Islet of Langerhans (tissue), 1 donor: ENCODE data around the gene ZBTB40.
A peak's percentile ranks its signal among the peaks of the same experiment; 100 is the strongest.

Source experiments
- FAIRE-seq: peaks from one replicate; lab custom pipeline; 2011; peaks lifted over from hg19 to GRCh38; lab: Jason Lieb, UNC

Gene ZBTB40

DNA sequence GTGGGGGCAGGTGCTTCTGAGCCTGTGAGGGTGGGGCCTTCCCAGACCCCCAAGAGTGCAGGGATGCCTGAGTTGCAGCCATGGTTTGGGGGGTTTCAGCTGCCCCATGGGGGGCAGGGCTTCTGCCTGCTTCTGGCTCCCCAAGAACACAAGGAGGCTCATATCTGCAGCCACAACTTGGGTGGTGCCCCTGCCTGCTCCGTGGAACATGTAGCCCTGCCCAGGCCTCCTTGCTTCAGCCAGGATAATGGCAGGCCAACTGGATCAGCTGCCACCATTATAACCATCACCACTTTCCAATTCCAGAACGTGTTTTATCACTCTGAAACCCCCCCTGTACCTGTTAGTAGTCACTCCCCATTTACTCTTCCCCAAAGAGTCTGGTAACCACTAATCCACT lies 14.0 kb downstream of the ZBTB40 start:
- FAIRE-seq = no peak

DNA sequence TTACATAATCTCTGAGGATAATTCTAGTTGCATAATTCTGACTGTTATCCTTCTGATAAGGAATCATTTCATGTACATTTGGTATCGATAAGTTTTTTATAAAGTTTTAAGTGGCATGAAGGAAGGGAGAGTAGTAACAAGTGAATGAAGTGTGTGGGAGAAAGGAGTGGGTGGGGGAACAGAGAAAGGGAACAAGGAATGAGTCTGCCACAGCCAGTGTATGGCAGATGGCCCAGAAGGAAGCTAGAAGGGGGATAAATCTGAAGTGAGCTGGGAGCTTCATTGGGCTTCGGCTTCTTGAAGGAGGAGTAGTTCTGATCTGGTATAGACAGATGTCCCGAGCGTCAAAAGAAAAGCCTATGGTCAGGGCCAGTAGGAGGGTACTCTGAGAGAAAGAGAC lies 18.6 kb downstream of the ZBTB40 start:
- FAIRE-seq = no peak

GRCh38 chr1:22471078-22471477 lies 19.4 kb downstream of the ZBTB40 start:
- no peak for FAIRE-seq

DNA sequence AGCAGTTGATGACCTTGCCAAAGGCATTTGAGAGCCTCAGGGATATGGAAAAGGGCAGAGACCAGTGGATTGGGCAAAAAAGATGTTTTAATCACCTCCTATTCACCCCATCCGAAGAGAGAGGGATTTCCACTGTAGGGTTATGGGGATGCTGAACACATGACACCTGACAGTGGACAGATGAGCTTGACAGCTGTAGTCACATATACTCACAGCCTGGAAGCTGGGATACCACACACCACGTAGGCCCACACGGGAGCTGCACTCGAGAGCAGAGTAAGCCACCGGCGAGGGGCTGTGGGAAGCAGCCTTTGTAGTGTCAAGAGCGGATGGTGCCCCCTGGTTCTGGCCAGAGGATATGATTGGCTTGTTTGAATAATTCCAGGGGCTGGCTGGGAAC lies 20.0 kb downstream of the ZBTB40 start:
- FAIRE-seq = no peak

DNA sequence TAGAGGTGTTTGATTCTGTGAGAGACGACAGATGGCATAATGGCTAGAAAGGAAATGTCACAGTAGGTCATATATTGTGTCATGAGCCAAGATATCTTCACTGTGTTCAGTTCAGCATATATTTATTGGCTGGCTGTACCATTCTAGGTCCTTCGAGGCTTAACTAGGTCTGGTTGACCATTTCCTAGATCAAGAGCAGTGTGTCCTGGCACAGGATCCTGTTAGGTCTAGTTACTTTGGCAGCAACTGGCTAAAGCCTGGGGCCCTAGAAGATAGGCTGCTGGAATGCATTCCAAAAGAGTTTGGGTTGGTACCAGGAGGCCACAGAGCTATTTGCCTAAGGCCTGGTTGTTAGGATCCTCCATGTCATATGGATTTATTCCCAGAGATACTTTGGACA lies 20.9 kb downstream of the ZBTB40 start:
- FAIRE-seq = no peak

GRCh38 chr1:22473952-22474351 lies 22.3 kb downstream of the ZBTB40 start:
- no peak for FAIRE-seq

DNA sequence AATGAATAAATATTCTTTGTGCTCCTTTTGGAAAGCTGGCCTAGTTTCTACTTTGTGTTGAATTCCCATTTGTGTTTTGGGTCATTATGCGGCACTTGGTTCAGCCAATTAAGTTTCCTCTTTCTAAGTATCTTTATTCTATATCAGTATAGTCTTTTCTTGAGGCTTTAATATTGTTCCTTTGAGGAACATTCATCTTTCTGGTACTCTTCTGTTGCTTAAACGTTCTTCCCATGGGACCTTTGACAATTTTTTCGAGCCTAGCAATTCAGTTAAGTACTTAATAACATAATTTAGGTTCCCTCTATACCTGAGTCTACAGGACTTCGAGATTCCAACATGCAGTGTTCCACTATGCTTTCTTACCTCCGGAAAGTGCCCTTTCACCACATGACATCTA lies 24.9 kb downstream of the ZBTB40 start:
- no peak for FAIRE-seq

- FAIRE-seq = no peak
Observed at GRCh38 chr1:22483121-22483520, 31.5 kb downstream of the ZBTB40 start.

- no peak for FAIRE-seq
Observed at GRCh38 chr1:22484706-22485345, 33.2 kb downstream of the ZBTB40 start.

GRCh38 chr1:22485431-22485830 lies 33.8 kb downstream of the ZBTB40 start:
- no peak for FAIRE-seq

DNA sequence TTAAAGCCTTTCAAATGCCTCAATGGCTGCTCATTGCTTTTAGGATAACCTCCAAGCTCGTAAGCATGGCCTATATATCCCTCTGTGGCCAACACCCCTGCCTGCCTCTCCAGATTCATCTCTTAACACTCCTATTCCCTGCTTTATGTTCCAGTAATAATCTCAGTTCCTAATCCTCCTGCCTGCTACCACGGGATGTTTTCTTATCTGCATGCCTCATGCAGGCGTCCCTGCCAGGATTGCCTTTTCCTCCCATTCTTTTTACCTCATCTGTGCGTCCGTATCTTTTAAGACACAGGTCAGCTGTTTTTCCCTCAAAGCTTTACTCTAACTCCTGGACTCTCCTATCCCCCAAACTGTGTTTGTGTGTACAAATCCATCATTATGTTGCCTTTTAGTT lies 36.1 kb downstream of the ZBTB40 start:
- FAIRE-seq = no peak

DNA sequence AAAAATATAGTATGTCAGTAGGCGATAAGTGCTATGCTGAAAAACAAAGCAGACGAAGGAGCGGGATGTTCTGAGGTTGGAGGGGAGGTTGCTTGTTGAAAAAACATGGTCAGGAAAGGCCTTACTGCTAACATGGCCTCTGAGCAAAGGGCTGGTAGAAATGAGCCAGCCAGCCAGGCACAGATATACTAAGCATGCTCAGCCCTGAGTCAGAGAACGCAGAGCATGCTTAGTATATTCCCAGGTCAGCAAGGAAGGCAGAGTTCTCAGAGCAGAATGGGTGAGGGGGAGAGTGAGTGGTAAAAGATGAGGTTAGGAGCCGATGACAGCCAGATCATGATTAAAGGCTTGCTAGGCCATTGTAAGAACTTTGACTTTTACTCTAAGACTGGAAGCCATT lies 36.7 kb downstream of the ZBTB40 start:
- FAIRE-seq = no peak

DNA sequence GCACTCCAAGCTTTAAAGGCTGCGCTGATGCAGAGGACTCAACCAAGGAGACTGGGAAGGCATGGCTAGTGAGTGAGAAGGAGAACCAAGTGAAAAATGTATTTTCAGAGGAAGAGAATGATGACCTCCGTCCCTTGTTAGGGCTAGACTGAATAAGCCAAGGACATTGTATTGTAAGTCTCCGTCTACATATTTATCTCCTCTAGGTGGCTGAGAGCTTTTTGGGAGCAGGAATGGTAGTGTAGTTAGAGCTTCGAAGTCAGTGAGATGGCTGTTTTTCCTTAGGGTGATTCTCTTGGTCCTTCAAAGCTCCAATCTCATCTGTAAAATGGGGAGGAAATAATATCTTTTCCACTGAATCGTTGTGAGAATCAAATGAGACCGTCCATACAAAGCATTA lies 37.6 kb downstream of the ZBTB40 start:
- no peak for FAIRE-seq

DNA sequence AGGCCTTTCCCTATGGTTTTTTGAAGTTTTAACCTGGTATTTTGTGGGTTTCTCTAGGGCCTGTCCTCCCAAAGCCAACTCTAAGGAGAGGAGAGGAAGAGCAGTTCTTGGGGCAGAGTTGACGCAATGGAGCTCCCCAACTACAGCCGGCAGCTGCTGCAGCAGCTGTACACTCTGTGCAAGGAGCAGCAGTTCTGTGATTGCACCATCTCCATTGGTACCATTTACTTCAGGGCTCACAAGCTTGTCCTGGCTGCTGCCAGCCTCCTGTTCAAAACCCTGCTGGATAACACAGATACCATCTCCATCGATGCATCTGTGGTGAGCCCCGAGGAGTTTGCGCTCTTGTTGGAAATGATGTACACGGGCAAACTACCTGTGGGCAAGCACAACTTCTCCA lies 38.2 kb downstream of the ZBTB40 start:
- no peak for FAIRE-seq

- no peak for FAIRE-seq
Observed at GRCh38 chr1:22490309-22490708, 38.7 kb downstream of the ZBTB40 start.

GRCh38 chr1:22491995-22492715 lies 40.5 kb downstream of the ZBTB40 start:
- FAIRE-seq = no peak

DNA sequence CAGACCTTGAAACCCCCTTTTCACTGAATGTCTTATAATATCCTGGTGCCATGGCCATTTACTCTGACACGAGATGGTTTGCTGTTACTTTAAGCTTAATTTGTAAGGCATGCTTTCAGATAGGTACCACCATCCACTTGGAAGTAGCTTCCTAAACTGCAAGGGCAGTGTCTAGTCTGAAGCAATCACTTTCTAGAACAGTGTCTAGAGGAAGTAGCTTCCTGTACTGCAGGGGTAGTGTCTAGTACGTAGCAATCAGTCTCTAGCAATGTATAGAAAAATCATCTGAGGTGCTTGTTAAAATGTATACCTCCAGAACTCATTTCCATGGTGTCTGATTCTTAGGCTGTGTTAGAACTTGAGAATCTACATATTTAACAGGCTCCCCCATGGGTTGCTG lies 42.5 kb downstream of the ZBTB40 start:
- no peak for FAIRE-seq

GRCh38 chr1:22494943-22495579 lies 43.4 kb downstream of the ZBTB40 start:
- peak; percentile 49 for FAIRE-seq

DNA sequence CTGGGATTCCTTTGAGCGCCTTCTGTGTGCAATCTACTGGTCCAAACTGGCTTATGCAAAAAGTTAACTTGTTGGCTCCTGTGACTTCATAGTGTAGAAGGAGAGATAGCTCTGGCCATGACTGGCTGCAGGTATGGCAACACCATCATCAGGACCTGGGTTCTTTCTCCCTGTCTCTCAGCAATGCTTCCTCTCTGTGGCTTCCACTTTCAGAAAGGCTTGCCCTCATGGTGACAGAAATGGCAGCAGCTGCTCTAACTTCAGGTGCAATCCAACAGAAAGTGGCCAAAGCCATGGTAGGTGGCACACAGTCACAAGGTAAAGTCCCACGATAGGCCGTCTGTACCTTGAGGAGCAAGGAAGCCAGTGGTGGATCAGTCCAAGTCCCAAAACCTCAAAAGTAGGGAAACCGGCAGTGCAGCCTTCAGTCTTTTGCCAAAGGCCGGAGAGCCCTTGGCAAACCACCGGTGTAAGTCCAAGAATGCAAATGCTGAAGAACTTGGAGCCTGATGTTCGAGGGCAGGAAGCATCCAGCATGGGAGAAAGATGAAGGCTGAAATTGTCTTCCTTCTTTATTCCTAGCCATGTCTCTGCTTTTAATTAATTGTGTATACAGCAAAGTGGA lies 45.0 kb downstream of the ZBTB40 start:
- FAIRE-seq = no peak

DNA sequence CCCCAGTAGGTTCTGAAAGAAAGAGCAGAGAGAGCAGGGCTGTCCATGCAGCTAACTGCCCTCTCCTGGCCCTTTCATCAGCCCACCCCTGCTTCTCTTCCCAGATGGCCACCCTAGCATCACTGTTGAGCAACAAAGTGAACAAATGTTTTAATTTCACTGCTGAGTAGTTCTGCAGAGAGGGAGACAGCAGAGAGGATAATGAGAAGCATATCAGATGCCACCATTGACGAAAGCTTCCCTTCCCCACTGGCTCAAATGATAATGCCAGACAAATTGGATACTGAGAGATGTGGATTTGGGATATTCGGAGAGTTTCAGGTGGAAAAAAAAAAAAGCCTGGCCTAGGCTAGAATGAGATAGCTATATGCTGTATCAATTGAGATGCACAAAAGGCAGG lies 46.8 kb downstream of the ZBTB40 start:
- no peak for FAIRE-seq

DNA sequence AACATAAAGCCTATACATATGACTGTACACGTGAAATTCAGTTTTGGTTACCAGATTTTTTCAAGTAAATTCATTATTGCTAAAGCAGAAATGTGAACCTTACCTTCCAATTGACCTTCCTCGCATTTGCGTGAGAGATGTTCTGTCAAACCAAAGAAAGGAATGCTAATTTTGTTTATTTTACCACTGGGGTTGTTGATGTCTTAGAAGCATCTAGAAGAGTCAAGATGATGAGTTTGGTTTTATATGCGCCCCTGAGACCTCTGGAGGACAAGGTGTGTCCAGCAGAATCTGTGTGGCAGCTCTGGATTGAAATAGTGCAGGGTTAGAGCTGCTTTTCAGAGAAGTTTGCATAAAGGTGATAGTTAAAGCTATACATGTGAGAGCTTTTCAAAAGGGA lies 48.4 kb downstream of the ZBTB40 start:
- FAIRE-seq = no peak

DNA sequence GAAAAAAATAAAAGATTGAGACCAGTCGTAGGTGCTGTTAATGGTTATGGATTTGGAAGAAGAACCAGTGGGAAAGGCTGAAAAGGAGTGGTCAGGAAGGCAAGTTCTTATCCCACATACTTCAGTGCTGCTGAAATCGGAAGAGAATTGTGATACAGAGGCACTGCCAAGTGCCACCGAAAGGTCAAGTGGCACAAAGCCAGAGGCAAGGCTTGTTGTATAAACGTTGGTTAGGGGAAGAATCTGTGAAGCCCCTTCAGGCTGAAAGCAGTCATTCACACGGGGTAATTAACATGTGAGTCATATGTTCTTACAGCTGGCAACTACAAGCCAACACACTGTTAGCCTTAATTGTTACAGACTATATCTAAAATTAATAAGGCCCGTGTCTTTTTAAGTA lies 48.8 kb downstream of the ZBTB40 start:
- no peak for FAIRE-seq

DNA sequence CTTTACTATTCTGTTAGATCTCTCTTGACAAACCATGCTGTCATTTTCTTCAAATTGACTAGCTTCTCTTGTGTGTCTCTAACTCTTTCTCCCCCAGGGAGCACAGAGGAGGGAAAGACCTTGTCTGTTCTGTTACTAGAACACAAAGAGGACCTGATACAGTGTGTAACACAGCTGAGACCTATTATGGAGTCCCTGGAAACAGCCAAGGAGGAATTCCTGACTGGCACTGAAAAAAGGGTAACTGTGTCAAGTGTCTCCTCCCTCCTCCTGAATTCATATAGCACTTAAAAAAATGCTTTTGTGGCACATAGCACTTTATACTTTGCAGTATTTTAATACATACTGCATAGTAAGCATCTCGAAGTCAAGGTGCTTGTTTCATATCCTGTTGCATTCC lies 50.6 kb downstream of the ZBTB40 start:
- FAIRE-seq = no peak
